Retinal pigment epithelial cell (primary cell): ENCODE results near the gene CST3.

ENCODE experiments used
- DNase-seq: peaks from one replicate; pipeline ENCODE4 v3.0.0-alpha.2; 2010; ENCODE audit warnings: low read depth
- H3K4me3 ChIP-seq: 2 replicates; pipeline ENCODE4 v1.5.1; 2011; ENCODE audit warnings: mild to moderate bottlenecking, low read length, control low read depth, moderate library complexity
- CTCF ChIP-seq: conservative IDR thresholded peaks from 2 replicates; pipeline ENCODE4 v1.5.1; 2011; ENCODE audit warnings: low read depth, low read length, control low read depth, inconsistent platforms

CST3 gene

GRCh38 chr20:23614163-23614562, 23.6 kb downstream of the CST3 start:
- TF ChIP-seq CTCF, result no peak
- no peak for DNase-seq
- no peak overlapping the region for H3K4me3 ChIP-seq

GRCh38 chr20:23613676-23614075, 24.1 kb downstream of the CST3 start:
- TF ChIP-seq CTCF, result no peak
- H3K4me3 ChIP-seq, result no peak overlapping the region
- DNase-seq, result no peak

GRCh38 chr20:23612396-23612795, 25.4 kb downstream of the CST3 start:
- no peak overlapping the region for H3K4me3 ChIP-seq
- TF ChIP-seq CTCF, result no peak
- no peak for DNase-seq

- no peak for DNase-seq
- no peak overlapping the region for H3K4me3 ChIP-seq
- no peak for TF ChIP-seq CTCF
These were observed 28.2 kb downstream of the CST3 start for GRCh38 chr20:23609486-23610109.

- DNase-seq, result no peak
- no peak for TF ChIP-seq CTCF
- H3K4me3 ChIP-seq, result no peak overlapping the region
These were observed 29.4 kb downstream of the CST3 start for GRCh38 chr20:23608251-23608846.

- H3K4me3 ChIP-seq, result no peak overlapping the region
- no peak for TF ChIP-seq CTCF
- DNase-seq, result no peak
These were observed 30.1 kb downstream of the CST3 start for GRCh38 chr20:23607497-23608245.
